ENCODE data around the gene OR10R2.

The OR10R2 gene

DNA sequence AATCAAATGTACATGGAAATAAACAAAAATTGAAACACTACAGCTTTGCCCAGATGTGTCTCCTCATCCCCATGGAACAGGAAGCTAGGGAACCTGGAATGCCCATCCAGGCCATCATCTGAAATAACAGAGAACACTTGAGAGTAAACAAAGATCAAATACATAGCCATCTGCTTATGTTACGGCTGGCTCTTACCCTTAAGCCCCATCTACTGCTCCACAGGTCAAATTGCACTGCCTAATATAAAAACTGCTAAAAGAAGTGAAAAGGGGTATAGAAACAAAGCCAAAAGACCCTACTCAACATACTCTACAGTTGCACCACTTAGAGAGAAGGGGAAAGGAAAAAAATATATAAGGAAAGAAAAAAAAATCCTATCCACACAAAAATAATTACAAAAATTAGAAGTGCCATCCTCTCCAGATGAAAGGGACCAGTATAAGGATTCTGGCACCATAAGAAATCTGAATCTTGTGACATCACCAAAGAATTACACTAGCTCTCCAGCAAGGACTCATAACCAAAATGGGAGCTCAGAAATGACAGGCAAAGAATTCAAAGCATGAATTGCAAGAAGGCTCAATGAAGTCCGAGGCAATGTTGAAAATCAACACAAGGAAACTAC is 55.3 kb downstream of the OR10R2 start:
- Histone ChIP-seq H3K27me3 (ENCODE audit: insufficient read depth, poor library complexity, severe bottlenecking) (no peaks in the 10 kb centered on the region), H3K4me3 (replicated peaks; ENCODE audit: insufficient read depth, low read length) (no peak overlapping the region), H3K27ac (replicated peaks) (no peak overlapping the region)
- no peak for TF ChIP-seq POLR2AphosphoS5 (IDR thresholded peaks at IDR 0.05; ENCODE audit: low read depth)
- TF ChIP-seq CTCF (IDR thresholded peaks at IDR 0.05; ENCODE audit: insufficient read depth, low read length) = peak; percentile 17
- no peak for DNase-seq (ENCODE audit: low read depth in 1 of 2, low spot score in 1 of 2)
